HG02610 (cell line): ENCODE measurements around the gene BLM.
A peak's percentile ranks its signal among the peaks of the same experiment; 100 is the strongest.
"Not testable (repeated sequence)": the region's sequence is repeated elsewhere in the genome, so short reads cannot be mapped to it uniquely, and the experiment has no call there.

Experiments
- ATAC-seq: cut with Tn5 transposase; IDR thresholded peaks from one replicate; pipeline ENCODE4 v1.9.1; 2021; ENCODE audit warnings: mild to moderate bottlenecking, moderate library complexity; ENCODE audit not compliant: unreplicated experiment

The BLM gene

GRCh38 chr15:90716976-90717821 lies at the start of gene BLM:
Gene BLM, plus strand, starts transcription at chr15:90717346. Its CDS starts 30,047 bp downstream, at chr15:90747393.
- ATAC-seq = peak; percentile 99

- not testable (repeated sequence) for ATAC-seq
These were observed 49.3 kb upstream of the BLM start for GRCh38 chr15:90667755-90668345.

GRCh38 chr15:90670631-90671030 lies 46.5 kb upstream of the BLM start:
- not testable (repeated sequence) for ATAC-seq

GRCh38 chr15:90671216-90671615 lies 45.9 kb upstream of the BLM start:
- ATAC-seq = no peak

GRCh38 chr15:90673357-90673756 lies 43.8 kb upstream of the BLM start:
- not testable (repeated sequence) for ATAC-seq

- ATAC-seq = no peak
These were observed 42.7 kb upstream of the BLM start for GRCh38 chr15:90674476-90674875.

GRCh38 chr15:90675464-90675863 lies 41.7 kb upstream of the BLM start:
- no peak for ATAC-seq

- no peak for ATAC-seq
These were observed 39.0 kb upstream of the BLM start for GRCh38 chr15:90677807-90678790.

- ATAC-seq = no peak
These were observed 37.2 kb upstream of the BLM start for GRCh38 chr15:90679959-90680358.

- no peak for ATAC-seq
These were observed 36.7 kb upstream of the BLM start for GRCh38 chr15:90680371-90680935.

GRCh38 chr15:90681056-90681455 lies 36.1 kb upstream of the BLM start:
- ATAC-seq = no peak

GRCh38 chr15:90681480-90681879 lies 35.7 kb upstream of the BLM start:
- ATAC-seq = no peak

GRCh38 chr15:90683371-90683770 lies 33.8 kb upstream of the BLM start:
- no peak for ATAC-seq

GRCh38 chr15:90683876-90684275 lies 33.3 kb upstream of the BLM start:
- ATAC-seq = no peak

GRCh38 chr15:90684281-90684680 lies 32.9 kb upstream of the BLM start:
- ATAC-seq = no peak

GRCh38 chr15:90685591-90686434 lies 31.3 kb upstream of the BLM start:
- peak; percentile 22 for ATAC-seq

- peak; percentile 79 for ATAC-seq
These were observed 30.5 kb upstream of the BLM start for GRCh38 chr15:90686435-90687218.

- not testable (repeated sequence) for ATAC-seq
These were observed 27.7 kb upstream of the BLM start for GRCh38 chr15:90689326-90689961.

GRCh38 chr15:90690585-90690984 lies 26.6 kb upstream of the BLM start:
- ATAC-seq = no peak
